ENCODE measurements around the gene CXCL11. TPM values are rescaled to one million over a fixed set of nuclear protein-coding genes. Genes with fewer than 3 reads are reported as not detected.
A peak's percentile ranks its signal among the peaks of the same experiment; 100 is the strongest.
"Not testable (repeated sequence)": the region's sequence is repeated elsewhere in the genome, so short reads cannot be mapped to it uniquely, and the experiment has no call there.

Gene CXCL11
- not detected for polyA plus RNA-seq (2013, experiment 1 of 2; ENCODE audit: insufficient read length)
- polyA plus RNA-seq (2013, experiment 2 of 2; ENCODE audit: insufficient read length) = not detected

GRCh38 chr4:76035799-76036380 lies at the start of gene CXCL11:
CXCL11 (minus strand) TSS chr4:76036070; CDS start chr4:76035987, 83 bp downstream.
- no peak for DNase-seq

GRCh38 chr4:76084542-76084941 lies 48.7 kb upstream of the CXCL11 start:
- DNase-seq = no peak

DNA sequence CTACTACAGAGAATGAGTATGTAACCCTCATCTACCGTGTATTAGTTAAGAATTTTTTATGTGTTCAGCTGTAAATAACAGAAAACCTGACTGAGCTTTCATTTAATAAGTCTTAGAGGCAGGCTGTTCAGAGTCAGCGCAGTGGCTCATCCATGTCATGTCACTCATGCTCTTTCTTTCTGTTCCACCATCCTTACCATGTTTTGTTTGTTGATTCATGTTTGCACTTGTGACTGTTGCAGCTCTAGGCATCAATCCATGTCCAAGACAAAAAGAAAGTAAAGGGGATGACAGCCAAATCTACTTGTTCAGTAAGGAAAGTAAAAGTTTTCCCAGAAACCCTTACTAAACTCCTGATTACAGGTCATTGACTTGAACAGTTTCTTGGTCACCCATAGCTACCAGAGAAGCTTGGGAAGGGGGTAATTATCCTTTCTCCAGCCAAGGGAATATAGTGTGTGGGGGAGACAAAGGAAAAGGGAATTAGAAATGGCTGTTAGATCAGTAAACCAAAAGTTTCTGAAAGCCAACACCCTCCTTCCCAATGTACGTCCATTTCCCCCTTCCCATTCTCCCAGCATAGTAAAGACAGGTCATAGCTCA lies 47.6 kb upstream of the CXCL11 start:
- no peak for DNase-seq

GRCh38 chr4:76078033-76078613 lies 42.3 kb upstream of the CXCL11 start:
- DNase-seq = no peak

- DNase-seq = no peak
Measured at GRCh38 chr4:76074993-76075600, 39.2 kb upstream of the CXCL11 start.

- no peak for DNase-seq
Measured at GRCh38 chr4:76074468-76074867, 38.6 kb upstream of the CXCL11 start, which contains the start of gene ART3. ART3 (plus strand) TSS chr4:76074709; CDS start chr4:76075890, 1,181 bp downstream.

GRCh38 chr4:76072760-76073159 lies 36.9 kb upstream of the CXCL11 start:
- no peak for DNase-seq

GRCh38 chr4:76067652-76068286 lies 31.9 kb upstream of the CXCL11 start:
- DNase-seq = peak; percentile 69

GRCh38 chr4:76066546-76066945 lies 30.7 kb upstream of the CXCL11 start:
- DNase-seq = no peak

GRCh38 chr4:76061982-76062381 lies 26.1 kb upstream of the CXCL11 start:
- DNase-seq = no peak

DNA sequence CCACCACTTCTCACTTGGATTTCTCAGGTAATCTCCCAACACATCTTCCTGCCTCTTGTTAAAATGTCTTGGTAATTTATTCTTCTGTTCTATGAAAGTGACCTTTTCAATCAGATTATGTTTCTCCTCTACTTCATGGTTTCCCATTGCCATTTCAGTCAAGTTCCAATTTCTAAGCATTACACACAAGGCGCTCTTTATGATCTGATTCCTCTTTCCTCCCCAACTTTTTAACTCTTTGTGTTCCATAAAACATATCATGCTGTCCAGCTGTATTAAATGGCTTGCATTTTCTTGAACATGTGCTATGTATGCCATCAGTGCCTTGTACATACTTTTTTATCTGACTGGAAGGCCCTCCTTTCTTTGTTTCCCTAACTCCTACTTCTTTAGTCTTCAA lies 25.6 kb upstream of the CXCL11 start:
- DNase-seq = no peak

- no peak for DNase-seq
Measured at GRCh38 chr4:76060506-76060905, 24.6 kb upstream of the CXCL11 start.

DNA sequence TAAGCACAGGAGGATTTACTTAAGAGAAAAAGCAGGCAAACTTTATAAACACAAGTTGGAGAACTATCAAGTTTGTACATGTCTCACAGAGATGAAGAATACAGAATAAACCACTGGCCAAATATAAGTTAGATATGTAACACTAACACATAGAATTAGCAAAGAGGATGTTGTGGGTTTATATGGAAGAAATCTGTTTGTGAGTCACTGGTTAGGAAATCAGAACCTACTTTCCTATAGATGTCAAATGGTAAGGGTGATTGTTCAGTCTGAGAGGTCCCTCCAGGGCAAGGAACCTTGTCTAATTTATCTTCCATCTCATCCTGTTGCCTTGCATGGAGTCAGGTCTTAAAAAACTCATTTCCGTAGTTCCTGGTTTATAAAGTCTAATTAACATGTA lies 23.9 kb upstream of the CXCL11 start:
- DNase-seq = no peak

GRCh38 chr4:76058888-76059426 lies 23.1 kb upstream of the CXCL11 start:
- no peak for DNase-seq

GRCh38 chr4:76058302-76058701 lies 22.4 kb upstream of the CXCL11 start:
- DNase-seq = no peak

- DNase-seq = no peak
Measured at GRCh38 chr4:76055421-76055820, 19.6 kb upstream of the CXCL11 start.

GRCh38 chr4:76055016-76055415 lies 19.1 kb upstream of the CXCL11 start:
- no peak for DNase-seq

GRCh38 chr4:76053730-76054129 lies 17.9 kb upstream of the CXCL11 start:
- DNase-seq = no peak

GRCh38 chr4:76050560-76051050 lies 14.7 kb upstream of the CXCL11 start:
- not testable (repeated sequence) for DNase-seq

DNA sequence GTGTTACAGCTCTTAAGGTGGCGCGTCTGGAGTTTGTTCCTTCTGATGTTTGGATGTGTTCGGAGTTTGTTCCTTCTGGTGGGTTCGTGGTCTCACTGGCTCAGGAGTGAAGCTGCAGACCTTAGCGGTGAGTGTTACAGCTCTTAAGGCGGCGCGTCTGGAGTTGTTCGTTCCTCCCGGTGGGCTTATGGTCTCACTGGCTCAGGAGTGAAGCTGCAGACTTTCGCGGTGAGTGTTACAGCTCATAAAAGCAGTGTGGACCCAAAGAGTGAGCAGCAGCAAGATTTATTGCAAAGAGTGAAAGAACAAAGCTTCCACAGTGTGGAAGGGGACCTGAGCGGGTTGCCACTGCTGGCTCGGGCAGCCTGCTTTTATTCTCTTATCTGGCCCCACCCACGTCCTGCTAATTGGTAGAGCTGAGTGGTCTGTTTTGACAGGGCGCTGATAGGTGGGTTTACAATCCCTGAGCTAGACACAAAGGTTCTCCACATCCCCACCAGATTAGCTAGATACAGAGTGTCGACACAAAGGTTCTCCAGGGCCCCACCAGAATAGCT lies 14.1 kb upstream of the CXCL11 start:
- not testable (repeated sequence) for DNase-seq

- not testable (repeated sequence) for DNase-seq
Measured at GRCh38 chr4:76044686-76045085, 8.8 kb upstream of the CXCL11 start.

- not testable (repeated sequence) for DNase-seq
Measured at GRCh38 chr4:76043306-76043705, 7.4 kb upstream of the CXCL11 start.

Data from fibroblast of skin of back (primary cell).